Small intestine (tissue), 7 donors: ENCODE measurements around the gene NUDT19. TPM values are rescaled to one million over a fixed set of nuclear protein-coding genes. Genes with fewer than 3 reads are reported as not detected.

Experiments used
- DNase-seq, 2 donors: peaks; one replicate each; pipeline versions ENCODE4 v3.0.0 to v3.0.0-alpha.2; 2013
- FAIRE-seq: peaks from 2 replicates; lab custom pipeline; 2012; peaks lifted over from hg19 to GRCh38; lab: Jason Lieb, UNC
- H3K27ac ChIP-seq, 3 donors: one replicate each; pipeline ENCODE4 v1.5.1; 2013; ENCODE audit warnings: low read length in 2 of 3, mild to moderate bottlenecking in 2 of 3, control low read depth in 1 of 3, inconsistent platforms in 1 of 3, low read depth in 1 of 3, moderate library complexity in 1 of 3
- H3K27me3 ChIP-seq, 3 donors: one replicate each; pipeline ENCODE4 v1.6.1; 2013; ENCODE audit warnings: low read length in 3 of 3, inconsistent platforms in 1 of 3; ENCODE audit not compliant: control insufficient read depth in 3 of 3, insufficient read depth in 3 of 3
- H3K36me3 ChIP-seq, 3 donors: one replicate each; pipeline ENCODE4 v1.6.1; 2013; ENCODE audit warnings: low read length in 3 of 3, inconsistent platforms in 1 of 3, low read depth in 1 of 3, mild to moderate bottlenecking in 1 of 3, moderate library complexity in 1 of 3; ENCODE audit not compliant: control insufficient read depth in 3 of 3, insufficient read depth in 2 of 3
- H3K4me1 ChIP-seq, 3 donors: one replicate each; pipeline ENCODE4 v1.6.1; 2013; ENCODE audit warnings: low read length in 2 of 3, inconsistent platforms in 1 of 3, low read depth in 1 of 3, mild to moderate bottlenecking in 1 of 3, moderate library complexity in 1 of 3; ENCODE audit not compliant: control insufficient read depth in 3 of 3, insufficient read depth in 2 of 3
- H3K4me3 ChIP-seq, 3 donors: one replicate each; pipeline ENCODE4 v1.5.1; 2013; ENCODE audit warnings: low read length in 3 of 3, control low read depth in 1 of 3, inconsistent platforms in 1 of 3, low read depth in 1 of 3, mild to moderate bottlenecking in 1 of 3, moderate library complexity in 1 of 3
- H3K9me3 ChIP-seq, 2 donors: one replicate each; pipeline ENCODE4 v1.6.1; 2013; ENCODE audit warnings: low read depth in 1 of 2, low read length in 1 of 2; ENCODE audit not compliant: control insufficient read depth in 2 of 2, insufficient read depth in 1 of 2
- WGBS, 3 donors: extraction: QIAGEN DNeasy Blood & Tissue Kit; methylation state at CpG; one replicate each; pipeline ENCODE4 v1.1.7; 2013; 5-methylcytosine and 5-hydroxymethylcytosine counted together
- polyA plus RNA-seq, 4 donors: library from polyadenylated mRNA; stranded (reverse) in 3 of 4; unstranded in 1 of 4; fragments of 200-250 nt in 3 of 4; fragments of 120-200 nt in 1 of 4; gene quantifications; one replicate each; pipeline versions ENCODE4 v1.2.1 to v1.2.3, GENCODE V29; 2013
- donor health status: healthy with polysubstance abuse.
- donor health status: control.
- donor health status: control.
- donor health status: Bipolar disorder and iron deficiency.
- donor health status: healthy.

Gene NUDT19
- polyA plus RNA-seq, 4 donors, result 7.0 to 13.9 (median 9.6) TPM

DNA sequence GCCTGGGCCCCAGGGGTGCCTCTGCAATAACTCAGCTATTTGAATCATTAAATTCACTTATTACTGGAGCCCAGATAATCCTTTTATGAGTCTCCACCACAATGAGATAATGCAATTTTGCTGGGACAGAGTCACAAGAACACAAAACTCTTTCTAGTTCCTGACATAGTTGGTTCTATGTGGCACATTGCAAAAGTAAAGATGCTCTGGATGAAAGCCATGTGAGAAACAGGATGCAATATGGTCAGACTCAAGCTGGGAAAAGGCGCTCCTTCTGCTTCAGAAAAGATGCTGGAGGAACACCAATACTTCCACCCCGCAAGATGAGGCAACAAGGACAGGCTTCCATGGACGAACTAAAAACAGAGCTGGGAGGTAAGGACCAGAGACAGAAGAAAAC, 22.3 kb upstream of the NUDT19 start:
- Histone ChIP-seq H3K27me3 (no peaks in the 10 kb centered on the region), H3K9me3 (no peaks in the 10 kb centered on the region), H3K4me1 (peaks cover 2 to 18% (median 7%) of the 10 kb centered on the region in 3 donors), H3K36me3 (peaks cover 0 to 25% (median 0%) of the 10 kb centered on the region in 3 donors), H3K27ac (peak overlapping the region in 1 of 3 donors; percentile 22), H3K4me3 (no peak overlapping the region)
- 72 to 88% (median 85%) methylated on average over 3 of the region's 3 CpGs for WGBS, 3 donors
- DNase-seq, result no peak
- no peak for FAIRE-seq

DNA sequence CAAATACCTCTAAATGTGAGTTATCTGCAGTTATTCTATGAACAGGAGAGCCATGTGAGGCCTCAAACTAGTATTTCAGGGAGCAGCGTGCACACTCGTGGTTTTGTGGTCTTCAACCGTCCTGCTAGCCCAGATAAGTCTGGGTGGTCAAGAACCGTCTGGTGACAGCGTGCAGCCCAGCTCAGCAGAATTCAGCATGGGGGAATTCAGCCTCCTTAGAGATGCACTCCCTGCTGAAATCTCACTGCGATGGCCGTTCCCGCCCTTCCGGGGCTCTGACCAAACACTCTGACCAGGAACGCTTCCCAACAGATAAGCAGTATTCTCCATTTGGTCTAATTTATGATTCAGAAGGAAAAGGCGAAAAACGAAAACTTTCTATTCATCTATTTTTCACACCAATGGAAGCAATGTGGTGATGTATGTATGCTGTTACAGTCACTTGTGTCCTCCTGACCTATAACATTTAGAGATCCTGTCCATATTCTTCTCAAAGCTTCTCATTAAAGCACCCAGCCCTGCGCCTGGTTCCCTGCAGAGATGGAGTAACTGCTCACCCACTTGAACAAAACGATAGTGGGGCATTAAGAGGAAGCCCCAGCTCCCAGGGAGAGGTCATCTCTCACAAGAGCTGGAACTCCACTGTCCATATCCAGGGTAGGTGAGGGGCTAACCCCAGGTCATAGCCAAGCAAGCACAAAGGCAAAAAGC, 19.6 kb upstream of the NUDT19 start:
- peaks cover 0 to 18% (median 0%) of the 10 kb centered on the region in 3 donors for H3K36me3 ChIP-seq
- peaks cover 2 to 27% (median 7%) of the 10 kb centered on the region in 3 donors for H3K4me1 ChIP-seq
- no peak overlapping the region for H3K4me3 ChIP-seq
- peaks cover 0 to 16% (median 4%) of the 10 kb centered on the region in 3 donors for H3K27me3 ChIP-seq
- H3K27ac ChIP-seq, result no peak overlapping the region
- FAIRE-seq (no peak), DNase-seq (no peak)
- no peaks in the 10 kb centered on the region for H3K9me3 ChIP-seq
- 76 to 79% (median 77%) methylated on average over 14 of the region's 14 CpGs for WGBS, 3 donors

DNA sequence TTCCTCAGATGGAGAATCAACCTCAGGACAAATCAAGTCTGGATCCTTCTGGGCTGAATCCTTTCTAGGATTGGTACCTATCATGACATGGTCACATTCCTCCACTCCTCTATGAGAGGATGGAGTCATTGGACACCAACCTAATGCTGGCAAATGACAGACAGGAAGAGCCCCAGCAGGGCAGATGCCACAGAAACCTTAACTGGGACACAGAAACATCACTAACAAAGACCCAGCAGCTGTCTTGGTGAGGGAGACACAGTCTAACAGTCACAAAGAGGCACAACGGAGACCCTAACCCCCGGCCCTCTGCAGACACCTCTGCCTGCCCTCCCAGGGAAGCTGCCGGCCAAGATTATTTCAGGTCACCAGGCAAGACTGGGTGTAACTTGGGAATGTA, 18.8 kb upstream of the NUDT19 start:
- H3K36me3 ChIP-seq, result peaks cover 0 to 14% (median 0%) of the 10 kb centered on the region in 3 donors
- no peak overlapping the region for H3K4me3 ChIP-seq
- peaks cover 2 to 33% (median 7%) of the 10 kb centered on the region in 3 donors for H3K4me1 ChIP-seq
- no peak for FAIRE-seq
- DNase-seq, result no peak
- H3K9me3 ChIP-seq, result no peaks in the 10 kb centered on the region
- H3K27me3 ChIP-seq, result peaks cover 0 to 24% (median 10%) of the 10 kb centered on the region in 3 donors
- 61 to 82% (median 72%) methylated on average over 3 of the region's 3 CpGs for whole genome bisulfite sequencing, 3 donors
- H3K27ac ChIP-seq, result no peak overlapping the region

DNA sequence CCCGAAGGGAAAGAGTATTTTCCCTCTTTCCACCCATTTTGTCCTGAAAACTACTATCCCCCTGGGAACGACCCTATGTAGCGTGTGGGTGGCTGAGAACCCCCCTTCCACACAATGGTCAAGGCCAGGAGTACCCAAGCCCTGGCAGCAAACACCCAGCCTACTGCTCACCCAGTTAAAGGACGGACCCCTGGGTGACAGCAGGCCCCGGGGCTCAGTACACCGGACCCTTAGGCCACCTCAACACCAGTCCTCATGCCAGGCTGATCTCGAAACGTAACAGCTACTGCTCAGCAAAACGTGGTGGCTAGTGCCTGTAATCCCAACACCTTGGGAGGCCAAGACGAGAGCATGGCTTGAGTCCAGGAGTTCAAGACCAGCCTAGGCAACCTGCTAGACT, 18.0 kb upstream of the NUDT19 start:
- DNase-seq, result no peak
- peaks cover 0 to 32% (median 10%) of the 10 kb centered on the region in 3 donors for H3K27me3 ChIP-seq
- no peaks in the 10 kb centered on the region for H3K9me3 ChIP-seq
- peaks cover 0 to 14% (median 0%) of the 10 kb centered on the region in 3 donors for H3K36me3 ChIP-seq
- H3K27ac ChIP-seq, result no peak overlapping the region
- WGBS, 3 donors, result 85 to 87% (median 85%) methylated on average over 10 of the region's 10 CpGs
- H3K4me3 ChIP-seq, result peak overlapping the region in 1 of 3 donors; percentile 73
- H3K4me1 ChIP-seq, result peaks cover 2 to 33% (median 7%) of the 10 kb centered on the region in 3 donors
- no peak for FAIRE-seq

DNA sequence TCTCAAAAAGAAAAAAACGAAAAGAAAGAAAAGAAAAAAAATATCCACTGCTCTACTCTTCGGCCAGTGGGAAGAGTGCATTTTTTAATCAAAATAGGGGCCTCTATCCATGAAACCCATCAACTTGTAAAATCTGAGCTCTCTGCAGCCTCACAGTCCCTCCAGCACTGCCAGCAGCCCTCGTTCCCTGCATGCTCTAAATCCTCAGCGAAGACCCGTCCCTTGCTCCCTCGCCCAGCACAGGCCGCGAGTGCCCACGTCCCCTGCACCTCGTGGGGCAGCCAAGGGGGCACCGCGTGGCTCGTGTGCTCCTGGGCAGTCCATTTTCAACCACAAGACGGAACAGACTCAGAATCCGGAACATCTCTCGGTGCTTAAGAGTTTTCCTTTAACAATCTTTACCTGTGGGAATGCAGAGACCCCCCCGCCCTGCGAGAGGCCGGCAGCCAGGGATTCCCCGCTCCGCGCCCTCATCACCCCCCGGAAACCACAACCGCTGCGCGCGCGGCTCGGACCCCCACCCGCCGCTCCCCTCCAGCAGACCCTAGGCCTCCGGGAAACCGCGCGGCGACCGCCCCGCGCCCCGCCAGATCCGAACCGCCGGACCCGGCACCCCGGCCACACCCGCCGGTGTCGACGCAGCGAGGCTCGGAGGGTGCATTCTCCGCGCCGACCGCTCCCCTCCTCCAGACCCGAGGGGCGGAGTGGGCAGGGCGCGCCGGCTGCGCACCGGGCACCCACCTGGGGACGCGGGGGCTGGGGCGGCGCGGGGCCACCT, 17.3 kb upstream of the NUDT19 start:
- 0 to 2% (median 1%) methylated on average over 36 to 67 of the region's 67 CpGs for WGBS, 3 donors
- H3K27me3 ChIP-seq, result peaks cover 0 to 35% (median 10%) of the 10 kb centered on the region in 3 donors
- peak overlapping the region in 2 of 3 donors; percentile 66 to 85 for H3K27ac ChIP-seq
- H3K36me3 ChIP-seq, result peaks cover 0 to 12% (median 0%) of the 10 kb centered on the region in 3 donors
- peak overlapping the region; percentile 64 to 76 (median 73) for H3K4me3 ChIP-seq
- H3K9me3 ChIP-seq, result no peaks in the 10 kb centered on the region
- no peak for DNase-seq
- H3K4me1 ChIP-seq, result peaks cover 2 to 25% (median 5%) of the 10 kb centered on the region in 3 donors
- no peak for FAIRE-seq

DNA sequence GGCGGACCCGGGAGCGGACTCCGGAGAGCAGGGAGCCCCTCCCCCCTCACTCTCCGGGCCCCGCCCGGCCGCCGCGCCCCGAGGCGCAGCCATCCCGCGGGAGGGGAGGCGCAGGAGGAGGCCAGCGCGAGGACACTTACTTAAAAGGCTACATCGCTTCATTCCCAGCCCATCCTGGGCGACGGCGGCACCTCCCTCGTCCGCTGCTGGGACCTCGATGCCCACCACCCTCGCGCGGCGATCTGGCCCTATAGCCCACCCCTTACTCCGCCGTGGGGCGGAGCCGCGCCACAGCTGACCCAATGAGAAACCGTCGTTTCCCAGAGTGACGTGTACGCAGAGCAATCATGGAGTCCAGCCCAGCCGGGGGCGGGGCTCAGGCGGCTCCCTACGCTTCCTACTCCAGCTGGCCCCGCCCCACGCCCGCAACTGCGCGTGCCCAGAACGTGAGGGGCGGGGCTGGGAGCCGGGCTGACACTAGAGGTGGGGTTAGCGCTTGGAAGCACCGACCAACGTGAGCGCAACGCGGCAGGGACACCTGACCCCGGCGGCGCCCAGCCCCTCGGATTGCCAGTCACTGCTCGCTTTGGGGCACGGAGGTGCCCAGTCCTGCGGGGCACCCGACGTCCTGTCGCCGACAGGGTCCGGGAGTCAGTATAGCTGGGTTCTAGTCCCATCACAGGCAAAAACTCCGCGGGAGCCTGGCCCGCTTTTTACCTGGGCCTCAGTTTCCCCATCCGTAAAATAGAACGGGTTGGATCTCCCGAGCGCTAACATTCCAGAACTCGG, 16.5 kb upstream of the NUDT19 start, which contains the start of gene ANKRD27:
ANKRD27 (minus strand) TSS at position 250 of the 789 bp plus-strand sequence. CDS start 16,165 bp downstream, outside the sequence.
- H3K27me3 ChIP-seq, result peaks cover 0 to 35% (median 10%) of the 10 kb centered on the region in 3 donors
- H3K27ac ChIP-seq, result peak within 1 kb of the TSS; percentile 66 to 88 (median 85)
- H3K36me3 ChIP-seq, result peaks cover 0 to 12% (median 0%) of the 10 kb centered on the region in 3 donors
- H3K4me3 ChIP-seq, result peak within 1 kb of the TSS; percentile 64 to 76 (median 73)
- DNase-seq (peak; percentile 99 to 100), FAIRE-seq (no peak)
- 0 to 1% (median 0%) methylated on average over 62 to 75 of the region's 75 CpGs for WGBS, 3 donors
- H3K9me3 ChIP-seq, result no peaks in the 10 kb centered on the region
- H3K4me1 ChIP-seq, result peaks cover 0 to 19% (median 0%) of the 10 kb centered on the region in 3 donors

DNA sequence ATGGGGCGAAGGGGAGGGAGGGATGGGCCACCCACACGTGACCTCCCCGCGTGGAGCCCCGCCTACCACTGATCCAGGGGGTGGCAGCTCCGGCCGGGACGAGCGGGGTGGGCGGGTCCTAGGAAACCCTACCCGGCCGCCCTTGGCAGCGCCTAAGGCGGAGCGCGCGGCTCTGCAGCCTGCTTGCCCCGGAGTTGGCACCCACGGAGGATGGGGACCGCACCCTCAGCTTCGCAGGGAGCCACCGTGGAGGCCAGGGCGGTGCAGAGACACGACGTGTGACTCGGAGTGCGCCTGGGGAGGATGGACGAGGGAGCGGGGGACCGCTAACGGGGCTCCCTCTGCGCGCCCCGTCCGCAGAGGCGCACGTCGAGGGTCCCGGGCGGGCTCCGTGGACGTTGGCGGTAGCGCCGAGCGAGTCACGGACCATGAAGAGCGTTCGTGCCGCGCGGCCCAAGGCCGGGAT, 15.9 kb upstream of the NUDT19 start, which contains the start of gene RGS9BP:
RGS9BP (plus strand) TSS at position 129 of the 466 bp plus-strand sequence. CDS start 416 bp downstream, outside the sequence.
- no peaks in the 10 kb centered on the region for H3K9me3 ChIP-seq
- 2 to 3% (median 2%) methylated on average over 43 to 53 of the region's 53 CpGs for WGBS, 3 donors
- H3K27me3 ChIP-seq, result peaks cover 0 to 35% (median 10%) of the 10 kb centered on the region in 3 donors
- DNase-seq, result peak in 1 of 2 donors; percentile 49
- H3K27ac ChIP-seq, result peak within 1 kb of the TSS; percentile 66 to 88 (median 85)
- no peak for FAIRE-seq
- peaks cover 0 to 17% (median 0%) of the 10 kb centered on the region in 3 donors for H3K4me1 ChIP-seq
- peaks cover 0 to 12% (median 0%) of the 10 kb centered on the region in 3 donors for H3K36me3 ChIP-seq
- peak within 1 kb of the TSS; percentile 64 to 76 (median 73) for H3K4me3 ChIP-seq
